GM21360 (cell line): ENCODE data around the gene FAM13B.
"Not testable (repeated sequence)": the region's sequence is repeated elsewhere in the genome, so short reads cannot be mapped to it uniquely, and the experiment has no call there.

Experiments
- ATAC-seq: cut with Tn5 transposase; IDR thresholded peaks from one replicate; pipeline ENCODE4 v1.9.1; 2021; ENCODE audit warnings: mild to moderate bottlenecking, moderate library complexity; ENCODE audit not compliant: unreplicated experiment

The FAM13B gene

GRCh38 chr5:137989419-137989818 lies 43.5 kb downstream of the FAM13B start:
- no peak for ATAC-seq

- no peak for ATAC-seq
These were observed 57.7 kb downstream of the FAM13B start for GRCh38 chr5:137975208-137975607.

- not testable (repeated sequence) for ATAC-seq
These were observed 62.5 kb downstream of the FAM13B start for GRCh38 chr5:137970384-137970783.

- ATAC-seq, result no peak
These were observed 72.1 kb downstream of the FAM13B start for GRCh38 chr5:137960819-137961218.

GRCh38 chr5:137960141-137960540 lies 72.7 kb downstream of the FAM13B start:
- no peak for ATAC-seq

GRCh38 chr5:137959488-137959887 lies 73.4 kb downstream of the FAM13B start:
- no peak for ATAC-seq

- ATAC-seq, result no peak
These were observed 74.9 kb downstream of the FAM13B start for GRCh38 chr5:137957948-137958347.

GRCh38 chr5:137954131-137954879 lies 78.6 kb downstream of the FAM13B start:
- no peak for ATAC-seq

- ATAC-seq, result no peak
These were observed 87.1 kb downstream of the FAM13B start for GRCh38 chr5:137945825-137946224.

GRCh38 chr5:137944280-137944679 lies 88.6 kb downstream of the FAM13B start:
- not testable (repeated sequence) for ATAC-seq

- no peak for ATAC-seq
These were observed 93.5 kb downstream of the FAM13B start for GRCh38 chr5:137939331-137939730.

GRCh38 chr5:137938751-137939143 lies 94.1 kb downstream of the FAM13B start:
- no peak for ATAC-seq

- ATAC-seq, result no peak
These were observed 94.7 kb downstream of the FAM13B start for GRCh38 chr5:137937994-137938750.

- ATAC-seq, result no peak
These were observed 97.2 kb downstream of the FAM13B start for GRCh38 chr5:137935694-137936093.

GRCh38 chr5:137935190-137935589 lies 97.7 kb downstream of the FAM13B start:
- no peak for ATAC-seq

- ATAC-seq, result no peak
These were observed 99.4 kb downstream of the FAM13B start for GRCh38 chr5:137933491-137933911.

GRCh38 chr5:137932800-137933199 lies 100.1 kb downstream of the FAM13B start:
- ATAC-seq, result no peak

GRCh38 chr5:137923856-137924255 lies 109.0 kb downstream of the FAM13B start:
- ATAC-seq, result no peak

- no peak for ATAC-seq
These were observed 110.9 kb downstream of the FAM13B start for GRCh38 chr5:137921931-137922330.

- no peak for ATAC-seq
These were observed 116.0 kb downstream of the FAM13B start for GRCh38 chr5:137916923-137917322.

- no peak for ATAC-seq
These were observed 118.1 kb downstream of the FAM13B start for GRCh38 chr5:137914758-137915157.

GRCh38 chr5:137902408-137903133 lies 130.3 kb downstream of the FAM13B start:
- no peak for ATAC-seq
